ENCODE measurements around the gene PRC1.
A peak's percentile ranks its signal among the peaks of the same experiment; 100 is the strongest.

PRC1 gene

DNA sequence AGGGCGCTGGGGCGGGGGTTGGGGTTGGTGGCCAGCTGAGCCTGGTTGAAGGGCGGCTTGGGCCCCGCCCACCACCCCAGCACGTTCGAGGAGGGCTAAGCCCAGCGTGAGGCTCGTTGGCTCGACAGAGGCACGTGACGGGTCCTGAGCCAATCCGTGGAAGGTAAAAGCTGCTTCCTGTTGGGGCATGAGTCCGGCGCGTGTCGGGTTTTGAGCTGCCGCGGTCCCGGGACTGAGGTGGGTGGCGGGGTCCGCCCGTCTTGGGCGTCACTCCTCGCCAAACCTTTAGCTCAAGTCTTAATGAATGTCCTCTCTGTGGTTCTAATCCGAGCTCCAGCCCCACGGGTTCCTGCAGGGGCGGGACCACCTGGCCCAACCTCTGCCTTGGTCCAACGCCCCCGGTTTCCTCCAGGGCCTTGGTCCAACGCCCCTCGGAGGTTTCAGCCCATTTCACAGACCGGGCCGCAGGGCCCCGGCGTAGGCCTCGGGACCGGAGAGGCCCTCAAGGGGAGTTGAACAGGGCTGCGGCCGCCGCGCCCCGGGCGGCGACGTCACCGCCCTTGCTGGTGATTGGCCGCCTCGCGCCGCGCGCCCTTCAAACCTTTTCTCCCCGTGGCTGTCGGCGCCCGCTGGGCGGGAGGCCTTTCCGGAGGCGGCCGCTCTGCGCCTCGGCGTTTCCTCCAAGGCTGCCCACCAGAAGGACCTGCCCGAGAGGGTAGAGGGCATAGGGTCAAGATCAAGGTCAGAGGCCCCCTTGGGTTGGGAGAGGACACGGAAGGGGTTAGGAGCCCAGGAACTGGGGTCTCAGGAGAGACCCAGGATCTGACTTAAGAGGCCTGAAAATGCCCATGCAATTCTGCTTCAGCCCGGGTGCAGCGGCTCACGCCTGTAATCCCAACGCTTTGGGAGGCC, 39.4 kb downstream of the PRC1 start, which contains the start of gene RCCD1:
Gene RCCD1 (plus strand): TSS at position 173 of the 912 bp plus-strand sequence. CDS start 1,851 bp downstream, outside the sequence.
- DNase-seq: peak; percentile 90

DNA sequence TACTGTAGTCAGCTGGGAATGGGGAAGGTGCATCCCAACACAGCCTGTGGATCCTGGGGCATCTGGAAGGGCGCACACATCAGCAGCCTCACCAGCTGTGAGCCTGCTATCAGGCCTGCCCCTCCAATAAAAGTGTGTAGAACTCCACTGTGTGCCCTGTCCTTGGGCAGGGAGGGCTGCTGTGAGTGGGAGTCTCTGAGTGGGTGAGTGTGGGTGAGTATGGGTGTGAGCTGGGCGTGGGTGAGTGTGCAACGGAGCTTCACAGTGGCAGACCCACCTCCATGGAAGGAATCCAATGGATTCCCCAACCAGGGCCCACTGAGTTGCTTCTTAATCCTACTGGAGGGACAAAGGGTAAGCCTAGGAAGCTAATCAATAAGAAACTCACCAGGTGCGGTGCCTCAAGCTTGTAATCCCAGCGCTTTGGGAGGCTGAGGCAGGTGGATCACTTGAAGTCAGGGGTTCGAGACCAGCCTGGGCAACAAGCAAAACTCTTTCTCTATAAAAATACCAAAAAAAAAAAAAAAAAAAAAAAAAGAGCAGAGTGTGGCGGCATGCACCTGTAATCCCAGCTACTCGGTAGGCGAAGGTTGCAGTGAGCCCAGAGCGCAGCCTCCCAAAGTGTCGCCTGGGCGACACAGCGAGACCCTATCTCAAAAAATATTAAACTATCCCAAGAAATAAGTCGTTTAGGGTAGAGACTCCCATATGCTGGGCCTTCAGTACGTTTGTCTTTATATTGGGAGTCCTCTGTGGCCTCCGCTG, 40.2 kb downstream of the PRC1 start:
- DNase-seq: no peak

DNA sequence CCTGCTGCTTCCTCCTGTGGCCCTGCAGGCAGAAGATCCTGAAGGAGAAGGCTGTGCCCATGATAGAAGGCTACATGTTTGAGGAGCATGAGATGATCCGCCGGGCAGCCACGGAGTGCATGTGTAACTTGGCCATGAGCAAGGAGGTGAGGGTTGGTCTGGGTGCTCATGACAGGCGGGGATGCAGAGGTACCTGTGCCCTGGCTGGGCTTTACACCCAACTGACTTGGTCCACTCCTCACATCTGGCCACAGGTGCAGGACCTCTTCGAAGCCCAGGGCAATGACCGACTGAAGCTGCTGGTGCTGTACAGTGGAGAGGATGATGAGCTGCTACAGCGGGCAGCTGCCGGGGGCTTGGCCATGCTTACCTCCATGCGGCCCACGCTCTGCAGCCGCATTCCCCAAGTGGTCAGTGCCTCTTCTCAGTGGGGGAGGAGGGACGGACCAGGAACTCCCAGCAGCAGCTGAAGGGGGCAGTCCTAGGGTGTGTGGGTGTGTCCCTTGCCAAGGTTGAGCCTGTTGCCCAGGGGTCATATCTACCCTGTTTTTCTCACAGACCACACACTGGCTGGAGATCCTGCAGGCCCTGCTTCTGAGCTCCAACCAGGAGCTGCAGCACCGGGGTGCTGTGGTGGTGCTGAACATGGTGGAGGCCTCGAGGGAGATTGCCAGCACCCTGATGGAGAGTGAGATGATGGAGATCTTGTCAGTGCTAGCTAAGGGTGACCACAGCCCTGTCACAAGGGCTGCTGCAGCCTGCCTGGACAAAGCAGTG, 41.2 kb downstream of the PRC1 start:
- no peak for DNase-seq

DNA sequence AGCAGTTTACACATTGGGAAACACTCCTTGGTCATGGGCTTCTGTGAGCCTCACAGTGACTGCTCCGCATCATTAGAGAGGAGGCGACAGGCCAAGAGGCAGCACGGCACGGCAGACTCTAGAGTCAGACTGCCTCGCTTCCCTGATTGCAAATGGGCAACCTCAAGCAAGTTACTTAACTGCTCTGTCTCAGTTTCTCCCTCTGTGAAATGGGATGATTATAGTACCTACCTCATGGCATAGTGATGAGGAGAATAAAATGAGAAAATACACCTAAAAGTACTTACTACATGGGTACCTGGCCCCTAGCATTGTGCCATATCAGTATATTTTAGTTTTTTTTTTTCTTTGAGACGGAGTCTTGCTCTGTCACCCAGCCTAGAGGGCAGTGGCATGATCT, 43.7 kb downstream of the PRC1 start:
- DNase-seq: no peak

DNA sequence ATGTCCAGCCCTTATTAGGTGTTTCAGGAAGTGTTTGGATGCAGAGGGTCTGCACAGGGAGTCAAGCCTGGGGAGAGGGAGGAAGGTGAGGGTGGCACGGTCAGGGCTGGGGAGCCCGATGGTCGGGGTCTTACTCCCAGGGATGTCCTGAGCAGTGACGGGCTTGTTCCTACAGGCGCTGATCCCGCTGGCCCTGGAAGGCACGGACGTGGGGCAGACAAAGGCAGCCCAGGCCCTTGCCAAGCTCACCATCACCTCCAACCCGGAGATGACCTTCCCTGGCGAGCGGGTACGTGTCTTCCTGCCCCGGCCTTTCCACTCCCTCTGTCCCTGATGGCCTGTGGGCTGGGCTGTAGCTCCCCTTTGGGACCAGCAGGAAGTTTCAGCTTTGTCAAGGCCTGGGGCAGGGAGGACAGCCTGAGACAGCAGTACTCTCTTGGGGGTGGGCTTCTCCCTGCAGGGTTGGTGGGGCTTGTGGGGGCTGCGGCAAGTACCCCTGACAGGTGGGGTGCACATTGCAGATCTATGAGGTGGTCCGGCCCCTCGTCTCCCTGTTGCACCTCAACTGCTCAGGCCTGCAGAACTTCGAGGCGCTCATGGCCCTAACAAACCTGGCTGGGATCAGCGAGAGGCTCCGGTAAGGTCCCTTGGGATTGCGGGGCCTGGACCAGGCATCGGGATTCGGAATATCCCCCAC, 44.2 kb downstream of the PRC1 start:
- DNase-seq: no peak

DNA sequence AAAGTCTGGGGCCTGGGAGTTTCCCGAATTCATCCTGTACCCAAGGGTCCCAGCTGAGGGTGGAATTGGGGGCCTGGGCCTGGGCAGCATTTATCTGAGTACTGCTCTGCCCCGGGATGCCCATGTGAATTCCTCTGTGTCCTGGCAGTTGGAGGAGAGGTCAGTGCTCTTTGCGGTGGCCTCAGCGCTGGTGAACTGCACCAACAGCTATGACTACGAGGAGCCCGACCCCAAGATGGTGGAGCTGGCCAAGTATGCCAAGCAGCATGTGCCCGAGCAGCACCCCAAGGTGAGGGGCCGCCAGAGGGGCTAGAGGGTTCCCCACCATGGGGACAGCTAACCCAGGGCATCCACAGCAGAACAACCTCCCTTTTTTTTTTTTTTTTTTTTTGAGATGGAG, 45.8 kb downstream of the PRC1 start:
- DNase-seq: no peak

DNA sequence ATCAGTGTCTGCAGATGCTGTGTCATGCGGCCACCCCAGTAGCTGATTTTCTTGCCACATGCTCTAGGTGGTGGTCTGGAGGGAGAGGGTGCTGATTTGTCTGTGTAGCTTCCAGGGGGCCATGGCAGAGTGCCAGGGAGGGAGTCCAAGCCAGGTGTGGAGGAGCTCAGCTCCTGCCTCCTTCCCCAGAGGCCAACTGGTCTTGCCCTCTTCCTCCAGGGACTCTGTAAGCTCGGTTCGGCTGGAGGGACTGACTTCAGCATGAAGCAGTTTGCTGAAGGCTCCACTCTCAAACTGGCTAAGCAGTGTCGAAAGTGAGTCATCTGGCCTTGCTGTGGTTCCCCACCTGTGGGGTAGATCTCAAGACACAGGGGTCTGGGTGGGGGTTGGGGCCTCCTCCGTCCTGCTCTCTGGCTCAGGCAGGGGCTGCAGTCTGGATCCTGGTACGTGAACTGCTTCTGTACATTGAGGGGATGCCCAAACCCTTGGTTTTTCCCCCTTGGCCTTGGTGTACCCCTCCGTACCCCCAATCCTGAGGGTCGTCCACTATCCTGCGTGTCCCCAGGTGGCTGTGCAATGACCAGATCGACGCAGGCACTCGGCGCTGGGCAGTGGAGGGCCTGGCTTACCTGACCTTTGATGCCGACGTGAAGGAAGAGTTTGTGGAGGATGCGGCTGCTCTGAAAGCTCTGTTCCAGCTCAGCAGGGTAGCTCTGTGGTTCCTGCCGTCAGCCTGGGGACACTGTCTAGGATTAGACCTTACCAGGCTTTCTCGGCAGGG, 46.6 kb downstream of the PRC1 start:
- DNase-seq: no peak

DNA sequence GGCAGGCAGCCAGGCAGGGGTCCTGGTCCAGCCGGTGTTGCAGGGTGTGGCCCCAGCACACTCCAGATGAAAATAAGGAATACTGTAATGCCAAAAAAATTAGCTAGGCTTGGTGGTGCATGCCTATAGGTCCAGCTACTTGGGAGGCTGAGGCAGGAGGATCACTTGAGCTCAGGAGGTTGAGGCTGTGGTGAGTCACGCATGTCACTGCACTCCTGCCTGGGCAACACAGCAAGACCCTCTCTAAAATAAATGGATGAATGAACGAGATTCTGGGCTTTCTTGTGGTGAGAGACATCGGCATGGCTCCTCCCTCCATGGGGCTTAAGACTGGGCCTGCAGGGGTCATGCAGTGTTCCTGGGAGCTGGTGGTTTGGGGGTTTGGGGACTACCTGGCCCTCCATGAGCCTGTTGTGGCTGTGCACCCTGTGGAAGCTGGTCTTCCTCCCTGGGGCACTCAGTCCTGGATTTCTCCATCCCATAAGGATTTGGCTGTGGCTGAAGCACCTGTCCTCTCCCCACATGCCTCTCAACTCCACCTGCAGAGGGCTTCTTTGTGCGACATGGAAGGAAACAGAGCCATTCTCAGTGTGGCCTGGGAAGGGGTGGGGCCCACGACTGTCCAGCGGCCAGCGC, 47.3 kb downstream of the PRC1 start:
- no peak for DNase-seq

DNA sequence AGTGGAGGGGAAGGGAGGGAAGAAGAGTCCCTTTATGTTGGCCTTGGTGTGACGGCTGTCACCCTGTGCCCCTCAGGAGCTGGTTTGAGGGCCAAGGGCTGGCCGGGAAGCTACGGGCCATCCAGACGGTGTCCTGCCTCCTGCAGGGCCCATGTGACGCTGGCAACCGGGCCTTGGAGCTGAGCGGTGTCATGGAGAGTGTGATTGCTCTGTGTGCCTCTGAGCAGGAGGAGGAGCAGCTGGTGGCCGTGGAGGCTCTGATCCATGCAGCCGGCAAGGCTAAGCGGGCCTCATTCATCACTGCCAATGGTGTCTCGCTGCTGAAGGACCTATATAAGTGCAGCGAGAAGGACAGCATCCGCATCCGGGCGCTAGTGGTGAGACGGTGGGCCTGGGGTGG, 47.8 kb downstream of the PRC1 start:
- no peak for DNase-seq

DNA sequence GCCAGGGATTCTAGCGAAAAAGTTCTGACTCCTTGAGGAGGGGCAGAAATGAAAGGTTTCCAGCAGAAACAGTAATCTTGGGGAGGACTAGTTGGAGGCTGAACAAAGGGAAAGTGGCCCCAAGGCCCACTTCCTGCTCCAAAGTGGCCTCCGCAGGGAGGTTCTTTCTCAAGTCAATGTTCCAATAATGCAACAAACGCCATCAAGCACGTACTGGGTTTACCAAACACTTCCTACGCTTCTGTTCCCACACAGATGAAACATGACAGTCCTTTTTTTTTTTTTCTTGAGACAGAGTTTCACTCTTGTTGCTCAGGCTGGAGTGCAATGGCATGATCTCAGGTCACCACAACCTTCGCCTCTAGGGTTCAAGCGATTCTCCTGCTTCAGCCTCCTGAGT, 49.2 kb downstream of the PRC1 start:
- no peak for DNase-seq

DNA sequence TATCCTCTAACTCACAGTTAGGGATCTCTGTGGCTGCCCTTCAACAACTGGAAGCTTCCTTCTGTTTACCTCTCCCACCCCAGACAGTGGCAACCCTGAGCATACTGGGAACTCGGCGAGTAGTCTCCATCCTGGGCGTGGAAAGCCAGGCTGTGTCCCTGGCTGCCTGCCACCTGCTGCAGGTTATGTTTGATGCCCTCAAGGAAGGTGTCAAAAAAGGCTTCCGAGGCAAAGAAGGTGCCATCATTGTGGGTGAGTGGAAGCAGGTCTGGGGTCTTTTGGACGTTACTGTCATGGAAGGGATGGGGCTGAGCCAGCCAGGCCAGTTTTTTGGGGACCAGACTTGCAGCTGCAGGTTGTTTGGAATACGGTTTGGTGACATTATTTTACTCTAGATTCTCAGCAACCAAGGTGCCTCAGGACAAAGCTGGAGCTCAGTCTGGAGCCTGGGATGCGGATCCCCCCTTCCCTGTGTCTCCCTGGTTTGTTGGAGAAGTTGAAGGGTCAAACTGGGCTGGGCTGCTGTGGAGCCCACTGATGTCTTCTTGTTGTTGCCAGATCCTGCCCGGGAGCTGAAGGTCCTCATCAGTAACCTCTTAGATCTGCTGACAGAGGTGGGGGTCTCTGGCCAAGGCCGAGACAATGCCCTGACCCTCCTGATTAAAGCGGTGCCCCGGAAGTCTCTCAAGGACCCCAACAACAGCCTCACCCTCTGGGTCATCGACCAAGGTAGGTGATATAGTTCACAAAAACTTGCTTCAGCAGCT, 51.8 kb downstream of the PRC1 start:
- DNase-seq: no peak

DNA sequence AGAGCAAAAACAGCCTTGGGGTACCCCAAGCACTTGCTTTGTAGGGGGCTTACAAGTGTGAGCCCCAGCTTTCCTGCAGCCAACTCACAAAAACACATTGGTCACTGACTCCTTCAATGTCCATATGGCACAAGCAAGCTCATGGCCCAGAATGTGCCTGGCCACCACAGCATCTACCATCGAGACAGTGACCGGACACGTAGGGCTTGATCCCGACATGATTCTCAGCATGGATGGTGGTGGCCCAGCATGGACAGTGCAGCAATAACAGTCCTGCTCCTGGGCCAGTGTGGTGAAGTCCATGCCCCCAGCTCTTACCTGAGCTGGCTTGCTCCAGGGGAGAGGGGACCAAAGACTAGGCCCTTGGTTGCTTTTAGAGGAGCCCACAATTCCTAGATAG, 53.3 kb downstream of the PRC1 start:
- no peak for DNase-seq

DNA sequence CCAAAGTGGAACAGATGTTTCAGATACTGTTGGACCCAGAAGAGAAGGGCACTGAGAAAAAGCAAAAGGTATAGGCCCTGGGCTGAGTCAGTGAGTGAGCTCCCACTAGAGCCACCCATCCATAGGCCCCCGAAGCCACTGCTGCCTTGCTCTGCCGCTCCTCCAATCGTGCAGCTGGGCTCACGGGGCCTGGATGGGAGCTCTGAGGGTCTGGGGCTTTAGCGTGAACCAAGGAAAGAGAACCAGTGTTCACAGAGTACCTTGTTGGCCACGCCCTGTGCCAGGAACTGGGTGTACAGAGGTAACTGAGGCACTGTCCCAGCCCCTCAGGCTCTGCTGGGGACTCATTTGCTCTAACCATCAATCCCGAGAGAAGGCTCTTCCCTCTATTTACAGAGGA, 54.6 kb downstream of the PRC1 start:
- no peak for DNase-seq

DNA sequence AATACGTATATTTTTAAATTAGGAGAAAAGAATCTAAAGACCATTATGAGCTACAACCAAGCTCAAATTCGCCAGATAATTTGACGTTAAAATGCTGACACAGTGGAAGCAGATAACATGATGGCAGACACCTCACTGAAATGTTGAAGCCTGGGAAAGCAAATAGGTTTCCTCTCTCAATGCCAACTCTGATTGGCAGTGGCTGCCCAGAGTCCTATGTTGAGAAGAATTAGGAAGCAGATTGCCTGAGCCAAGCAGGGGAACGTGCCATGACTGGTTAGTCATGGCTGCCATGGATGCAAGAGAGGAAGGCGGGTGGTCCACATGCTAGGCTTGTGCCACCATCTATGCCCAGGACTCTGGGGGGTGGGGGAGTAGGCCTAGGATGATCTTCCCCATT, 56.1 kb downstream of the PRC1 start:
- DNase-seq: no peak

DNA sequence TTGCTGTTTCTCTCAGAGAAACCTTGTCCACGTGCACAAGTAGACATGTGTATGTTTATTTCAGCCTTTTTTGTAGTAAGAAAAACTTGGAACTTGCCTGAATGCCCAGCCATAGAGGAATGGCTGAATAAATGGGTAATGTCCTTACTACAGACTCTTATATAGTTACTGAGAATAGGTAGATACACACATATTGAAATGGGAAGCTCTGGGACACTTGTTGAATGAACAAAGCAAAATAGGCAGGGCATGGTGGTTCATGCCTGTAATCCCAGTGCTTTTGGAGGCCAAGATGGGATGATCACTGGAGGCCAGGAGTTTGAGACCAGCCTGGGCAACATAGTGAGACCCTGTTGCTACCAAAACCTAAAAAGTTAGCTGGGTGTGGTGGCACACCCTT, 57.5 kb downstream of the PRC1 start:
- no peak for DNase-seq

DNA sequence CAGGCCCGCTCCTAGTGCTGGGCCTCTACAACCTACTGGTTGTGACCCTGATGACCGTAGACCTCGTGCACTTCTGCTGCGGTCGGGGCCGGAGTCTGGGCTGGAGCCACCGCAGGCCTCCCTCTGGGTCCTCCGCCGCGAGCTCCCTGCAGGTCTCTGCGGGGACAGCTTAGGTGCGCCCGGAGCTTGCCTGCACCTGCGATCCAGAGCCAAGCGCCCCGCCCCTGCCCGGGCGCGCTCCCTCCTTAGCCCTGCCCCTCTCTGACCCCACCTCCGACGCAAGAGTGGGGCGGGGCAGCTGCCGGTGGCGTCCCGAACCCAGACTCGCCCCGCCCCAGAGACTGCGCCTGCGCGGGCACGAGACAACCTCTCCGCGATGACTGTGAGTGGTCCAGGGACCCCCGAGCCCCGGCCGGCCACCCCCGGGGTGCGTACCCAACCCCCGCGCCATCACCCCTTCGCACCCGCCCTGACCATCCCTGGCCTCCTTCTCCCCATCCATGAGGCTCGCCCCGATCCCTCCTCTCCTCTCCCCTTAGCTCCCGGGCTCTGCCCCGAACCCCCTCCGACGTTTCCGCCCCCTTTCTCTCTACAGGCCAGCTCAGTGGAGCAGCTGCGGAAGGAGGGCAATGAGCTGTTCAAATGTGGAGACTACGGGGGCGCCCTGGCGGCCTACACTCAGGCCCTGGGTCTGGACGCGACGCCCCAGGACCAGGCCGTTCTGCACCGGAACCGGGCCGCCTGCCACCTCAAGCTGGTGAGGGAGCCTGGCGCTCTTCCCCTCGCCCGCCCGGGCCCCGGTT, 59.2 kb downstream of the PRC1 start, which contains the start of gene UNC45A:
Gene UNC45A (plus strand): TSS at position 337 of the 803 bp plus-strand sequence. CDS start 40 bp downstream, at position 377.
- peak; percentile 95 for DNase-seq

DNA sequence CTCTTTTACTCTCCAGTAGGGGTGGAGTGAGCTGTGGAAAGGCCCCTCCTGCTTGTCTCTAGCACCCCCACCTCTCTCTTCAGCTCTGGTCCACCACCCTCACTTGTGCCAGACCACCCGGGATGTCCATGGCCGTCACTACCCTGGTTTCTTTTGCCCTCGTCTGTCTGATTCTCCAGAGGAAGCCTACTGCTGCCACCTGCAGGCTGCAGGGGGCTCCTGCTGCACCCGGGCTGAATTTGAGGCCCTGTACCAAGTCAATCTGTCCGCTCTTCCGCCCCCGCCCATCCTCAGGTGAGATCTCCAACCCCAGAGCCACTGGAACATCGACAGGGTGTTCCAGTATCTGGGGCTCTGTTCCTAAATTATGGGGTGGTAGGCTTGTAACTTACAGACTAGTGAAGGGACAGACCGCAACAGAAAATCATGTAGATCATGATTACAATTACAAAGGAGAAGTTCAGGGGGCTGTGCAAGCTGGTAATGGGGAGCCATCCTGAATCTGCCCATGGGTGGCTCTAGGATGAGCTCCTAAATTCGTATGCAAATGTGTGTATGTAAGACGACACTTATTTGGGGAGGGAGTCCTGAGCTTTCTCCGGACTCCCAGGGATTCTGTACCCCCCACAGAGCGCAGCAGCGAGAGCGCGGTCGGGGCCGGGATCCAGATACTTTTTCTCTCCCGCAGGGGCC, 59.9 kb downstream of the PRC1 start:
- DNase-seq: peak; percentile 89

DNA sequence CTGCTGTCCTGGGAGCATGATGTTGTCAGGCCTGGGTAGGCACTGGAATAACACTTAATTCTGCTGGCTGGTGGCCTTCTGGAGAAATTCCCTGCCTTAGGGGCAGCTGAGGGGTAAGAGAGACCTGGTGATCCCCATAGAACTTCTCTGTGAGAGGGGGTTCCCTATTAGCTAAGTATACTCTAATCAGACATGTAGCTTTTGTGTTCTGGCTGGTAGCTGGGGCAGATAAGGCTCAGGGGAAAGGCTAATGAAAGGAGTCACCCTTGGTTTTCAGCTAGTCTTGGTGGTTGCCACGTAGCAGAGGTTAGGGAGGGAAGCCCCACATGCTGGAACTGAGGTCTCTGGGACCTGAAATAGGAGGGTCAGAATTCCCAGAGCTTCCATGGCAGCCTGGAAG, 61.0 kb downstream of the PRC1 start:
- no peak for DNase-seq

DNA sequence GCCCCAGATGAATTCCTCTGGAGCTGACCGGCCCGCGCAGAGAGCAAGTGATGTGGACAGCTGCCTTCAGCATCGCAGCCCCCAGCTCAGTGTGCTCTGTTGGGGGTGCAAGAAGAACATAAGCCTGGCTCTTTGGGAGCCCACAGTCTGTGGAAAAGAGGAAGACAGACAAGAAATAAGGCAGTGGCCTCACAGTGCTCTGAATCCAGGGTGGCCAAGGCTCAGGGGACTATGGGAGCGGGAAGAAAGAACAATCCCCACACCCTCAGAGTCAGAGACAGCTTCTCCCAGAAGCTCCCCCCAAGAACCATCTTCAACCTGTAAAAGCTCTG, 61.7 kb downstream of the PRC1 start:
- DNase-seq: no peak

Measured in CD4-positive, alpha-beta T cell treated with Interleukin-21 for 1 hour (primary cell).